Cardiac muscle cell (in vitro differentiated cells and primary cell): ENCODE measurements around the gene NCAPD3. TPM values are rescaled to one million over a fixed set of nuclear protein-coding genes. Genes with fewer than 3 reads are reported as not detected.
A peak's percentile ranks its signal among the peaks of the same experiment; 100 is the strongest.

Source experiments
- DNase-seq, 2 donors: peaks; one replicate each; pipeline versions ENCODE4 v3.0.0 to v3.0.0-alpha.2; 2010 to 2017; ENCODE audit warnings: low read depth in 1 of 2, low spot score in 1 of 2
- H3K27ac ChIP-seq: fragments of 200-600 bp; sonication (generic); 2 replicates; pipeline ENCODE4 v1.5.1; 2016
- H3K27me3 ChIP-seq: fragments of 200-600 bp; sonication (generic); 2 replicates; pipeline ENCODE4 v1.6.0; 2016; ENCODE audit warnings: control low read depth
- H3K36me3 ChIP-seq: fragments of 200-600 bp; sonication (generic); 2 replicates; pipeline ENCODE4 v1.5.1; 2016; ENCODE audit warnings: control low read depth
- H3K4me1 ChIP-seq: fragments of 200-600 bp; sonication (generic); 2 replicates; pipeline ENCODE4 v1.8.1; 2017; ENCODE audit warnings: low read depth, mild to moderate bottlenecking, mixed run types
- H3K4me3 ChIP-seq: fragments of 200-600 bp; sonication (generic); 2 replicates; pipeline ENCODE4 v1.5.1; 2016; ENCODE audit warnings: mild to moderate bottlenecking
- H3K9me3 ChIP-seq: fragments of 200-600 bp; sonication (generic); 2 replicates; pipeline ENCODE4 v1.5.1; 2017; ENCODE audit warnings: low read depth, mild to moderate bottlenecking, control low read depth
- CTCF ChIP-seq: IDR thresholded peaks from 2 replicates; pipeline ENCODE4 v1.5.1; 2012; ENCODE audit warnings: low read depth, mild to moderate bottlenecking, low read length
- polyA plus RNA-seq: library from polyadenylated mRNA; unstranded; fragments of >200 nt; fragmentation: Nextera tagmentation; extraction: Ambion mirVana; gene quantifications from 2 replicates; pipeline ENCODE4 v1.2.1, GENCODE V29; 2016
- total RNA-seq: library from RNA; depleted of rRNA; stranded (reverse); fragments of >200 nt; gene quantifications from 2 replicates; pipeline ENCODE4 v1.2.3, GENCODE V29; 2016

Gene NCAPD3
- total and polyA plus RNA-seq, 2 experiments from 2014 or later = 17.1 to 20.8 TPM

DNA sequence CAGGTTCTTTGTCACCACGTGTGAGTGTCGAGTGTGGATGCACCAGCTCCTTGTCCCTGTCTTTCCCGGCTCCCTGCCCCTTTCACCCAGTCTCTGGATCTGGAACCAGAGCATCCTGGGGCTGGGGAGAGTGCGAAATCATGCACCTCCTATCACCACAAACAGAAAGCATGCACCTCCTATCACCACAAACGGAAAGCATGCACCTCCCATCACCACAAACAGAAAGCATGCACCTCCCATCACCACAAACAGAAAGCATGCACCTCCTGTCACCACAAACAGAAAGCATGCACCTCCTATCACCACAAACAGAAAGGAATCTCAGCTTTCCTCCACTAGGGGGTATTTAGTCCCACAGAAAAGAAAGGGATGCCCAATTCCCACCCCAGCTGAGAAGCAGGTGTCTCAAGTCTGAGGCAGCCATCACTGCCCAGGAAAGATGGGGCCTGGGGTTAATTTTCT, 46.5 kb upstream of the NCAPD3 start:
- no peaks in the 10 kb centered on the region for H3K9me3 ChIP-seq
- H3K4me3 ChIP-seq = no peak overlapping the region
- H3K27ac ChIP-seq = no peak overlapping the region
- peak; percentile 16 for TF ChIP-seq CTCF
- no peaks in the 10 kb centered on the region for H3K36me3 ChIP-seq
- no peaks in the 10 kb centered on the region for H3K4me1 ChIP-seq
- peaks cover 24% of the 10 kb centered on the region for H3K27me3 ChIP-seq
- no peak for DNase-seq

DNA sequence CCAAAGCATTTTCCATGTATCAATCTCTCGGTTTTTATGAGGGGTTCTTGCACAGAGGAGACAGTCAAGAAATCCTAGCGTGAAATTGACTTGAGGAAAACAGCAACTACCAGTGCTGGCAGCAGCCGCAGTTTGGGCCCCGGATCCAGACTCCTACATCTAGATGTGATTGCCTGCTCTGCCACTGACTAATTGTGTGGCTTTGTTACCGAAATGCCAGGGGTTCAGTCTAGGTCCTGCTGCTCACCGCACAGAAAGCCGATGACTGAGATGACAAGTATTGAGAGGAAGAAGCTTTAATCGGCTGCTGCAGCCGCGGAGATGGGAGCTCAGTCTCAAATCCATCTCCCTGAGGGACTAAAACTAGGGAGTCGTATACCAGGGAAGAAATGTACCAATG, 44.2 kb upstream of the NCAPD3 start:
- Histone ChIP-seq H3K9me3 (no peaks in the 10 kb centered on the region), H3K27ac (no peak overlapping the region), H3K27me3 (peaks cover 1% of the 10 kb centered on the region), H3K4me1 (no peaks in the 10 kb centered on the region), H3K4me3 (no peak overlapping the region), H3K36me3 (peaks cover 1% of the 10 kb centered on the region)
- TF ChIP-seq CTCF = no peak
- DNase-seq = no peak

DNA sequence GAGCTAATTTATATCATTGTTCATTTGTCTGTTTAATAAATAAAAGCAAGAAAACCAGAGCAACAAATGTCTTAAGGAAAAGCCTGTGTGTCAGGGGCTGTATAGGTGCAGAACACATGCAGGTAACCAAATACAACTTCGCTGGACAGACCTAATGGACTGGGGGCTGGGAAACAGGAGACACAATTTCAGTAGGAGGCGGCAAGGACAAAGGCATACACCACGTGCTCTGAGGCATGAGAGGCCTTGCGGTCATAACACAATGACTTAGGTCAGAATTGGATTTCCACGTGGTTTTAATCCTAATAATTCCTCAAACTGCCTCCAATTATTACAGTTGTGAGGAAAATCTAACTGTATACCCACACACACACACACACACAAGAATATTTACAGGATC, 43.7 kb upstream of the NCAPD3 start:
- Histone ChIP-seq H3K27ac (no peak overlapping the region), H3K4me3 (no peak overlapping the region), H3K36me3 (peaks cover 2% of the 10 kb centered on the region), H3K9me3 (no peaks in the 10 kb centered on the region), H3K27me3 (no peaks in the 10 kb centered on the region), H3K4me1 (no peaks in the 10 kb centered on the region)
- no peak for TF ChIP-seq CTCF
- DNase-seq = no peak

GRCh38 chr11:134266841-134267251, 43.1 kb upstream of the NCAPD3 start:
- Histone ChIP-seq H3K27me3 (no peaks in the 10 kb centered on the region), H3K4me1 (no peaks in the 10 kb centered on the region), H3K4me3 (no peak overlapping the region), H3K27ac (no peak overlapping the region), H3K36me3 (peaks cover 2% of the 10 kb centered on the region), H3K9me3 (no peaks in the 10 kb centered on the region)
- no peak for TF ChIP-seq CTCF
- DNase-seq = peak in 1 of 2 donors; percentile 84

- no peak for DNase-seq
- no peaks in the 10 kb centered on the region for H3K27me3 ChIP-seq
- no peak overlapping the region for H3K27ac ChIP-seq
- H3K9me3 ChIP-seq = no peaks in the 10 kb centered on the region
- TF ChIP-seq CTCF = no peak
- no peak overlapping the region for H3K4me3 ChIP-seq
- no peaks in the 10 kb centered on the region for H3K4me1 ChIP-seq
- H3K36me3 ChIP-seq = peaks cover 2% of the 10 kb centered on the region
These were observed 42.7 kb upstream of the NCAPD3 start for GRCh38 chr11:134266440-134266839.
